Ascending aorta (tissue), 2 donors: ENCODE measurements around the gene SLC12A4. TPM values are rescaled to one million over a fixed set of nuclear protein-coding genes. Genes with fewer than 3 reads are reported as not detected.
A peak's percentile ranks its signal among the peaks of the same experiment; 100 is the strongest.
"Not testable (repeated sequence)": the region's sequence is repeated elsewhere in the genome, so short reads cannot be mapped to it uniquely, and the experiment has no call there.

Experiments used
- DNase-seq, 2 donors: peaks; one replicate each; pipeline ENCODE4 v3.0.0-alpha.2; 2019; ENCODE audit warnings: low spot score in 2 of 2
- H3K27ac ChIP-seq, 2 donors: fragments of 200-600 bp; sonication (generic); one replicate each; pipeline ENCODE4 v1.5.1; 2016 to 2017; ENCODE audit warnings: mild to moderate bottlenecking in 1 of 2
- H3K27me3 ChIP-seq: fragments of 200-600 bp; sonication (generic); one replicate; pipeline ENCODE4 v1.5.1; 2017
- H3K36me3 ChIP-seq, 2 donors: fragments of 200-600 bp; sonication (generic); one replicate each; pipeline ENCODE4 v1.5.1; 2016
- H3K4me1 ChIP-seq, 2 donors: fragments of 200-600 bp; sonication (generic); one replicate each; pipeline ENCODE4 v1.5.1; 2016 to 2017; ENCODE audit warnings: mild to moderate bottlenecking in 1 of 2
- H3K4me3 ChIP-seq, 2 donors: fragments of 200-600 bp; sonication (generic); one replicate each; pipeline ENCODE4 v1.5.1; 2016 to 2017; ENCODE audit warnings: mild to moderate bottlenecking in 1 of 2
- H3K9me3 ChIP-seq, 2 donors: fragments of 200-600 bp; sonication (generic); one replicate each; pipeline ENCODE4 v1.5.1; 2016
- intact Hi-C: fragments of 100-400 bp; cut with DNase I; formaldehyde crosslinking; loops from one replicate; pipeline ENCODE4 v1.15.1; 2023
- total RNA-seq: library from RNA; depleted of rRNA; stranded (reverse); fragments of >200 nt; gene quantifications from one replicate; pipeline ENCODE4 v1.1.0, GENCODE V29; 2016
- TF ChIP-seq, protein P1 (sequence below), 3 experiments: fragments of 200-600 bp in 2 of 3; fragments of 450-650 bp in 1 of 3; sonication (generic) in 2 of 3; IDR thresholded peaks; one replicate each; pipeline ENCODE4 v1.5.1; 2016 to 2019; ENCODE audit warnings: antibody characterized with exemption in 3 of 3, mild to moderate bottlenecking in 1 of 3, moderate library complexity in 1 of 3

The SLC12A4 gene
- total RNA-seq, 1 donor from 2014 or later = 83.2 TPM

DNA sequence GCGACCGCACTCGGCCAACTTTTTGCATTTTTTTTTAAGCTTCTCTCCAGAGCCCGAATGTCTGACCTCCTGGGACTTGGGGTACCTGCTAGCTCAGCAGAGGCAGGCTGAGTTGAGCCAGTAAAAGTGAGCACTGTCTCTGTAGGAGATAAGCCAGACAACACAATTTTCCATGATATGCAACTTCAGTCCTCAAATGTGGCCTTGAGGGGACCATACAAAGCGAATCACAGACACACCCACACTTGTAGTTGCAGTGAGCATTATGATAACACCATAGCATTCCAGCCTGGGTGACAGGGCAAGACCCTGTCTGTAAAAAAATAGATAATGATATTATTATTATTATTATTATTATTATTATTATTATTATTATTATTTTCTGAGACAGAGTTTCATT is 28.2 kb upstream of the SLC12A4 start:
- intact Hi-C loops = no loop called here
- Histone ChIP-seq H3K4me3 (no peak overlapping the region), H3K27ac (no peak overlapping the region), H3K27me3 (no peaks in the 10 kb centered on the region), H3K9me3 (no peaks in the 10 kb centered on the region), H3K4me1 (peaks cover 4% of the 10 kb centered on the region in 2 donors), H3K36me3 (no peaks in the 10 kb centered on the region)
- DNase-seq = no peak
- TF ChIP-seq, protein P1, sequence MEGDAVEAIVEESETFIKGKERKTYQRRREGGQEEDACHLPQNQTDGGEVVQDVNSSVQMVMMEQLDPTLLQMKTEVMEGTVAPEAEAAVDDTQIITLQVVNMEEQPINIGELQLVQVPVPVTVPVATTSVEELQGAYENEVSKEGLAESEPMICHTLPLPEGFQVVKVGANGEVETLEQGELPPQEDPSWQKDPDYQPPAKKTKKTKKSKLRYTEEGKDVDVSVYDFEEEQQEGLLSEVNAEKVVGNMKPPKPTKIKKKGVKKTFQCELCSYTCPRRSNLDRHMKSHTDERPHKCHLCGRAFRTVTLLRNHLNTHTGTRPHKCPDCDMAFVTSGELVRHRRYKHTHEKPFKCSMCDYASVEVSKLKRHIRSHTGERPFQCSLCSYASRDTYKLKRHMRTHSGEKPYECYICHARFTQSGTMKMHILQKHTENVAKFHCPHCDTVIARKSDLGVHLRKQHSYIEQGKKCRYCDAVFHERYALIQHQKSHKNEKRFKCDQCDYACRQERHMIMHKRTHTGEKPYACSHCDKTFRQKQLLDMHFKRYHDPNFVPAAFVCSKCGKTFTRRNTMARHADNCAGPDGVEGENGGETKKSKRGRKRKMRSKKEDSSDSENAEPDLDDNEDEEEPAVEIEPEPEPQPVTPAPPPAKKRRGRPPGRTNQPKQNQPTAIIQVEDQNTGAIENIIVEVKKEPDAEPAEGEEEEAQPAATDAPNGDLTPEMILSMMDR (IDR thresholded peaks at IDR 0.05) = no peak

DNA sequence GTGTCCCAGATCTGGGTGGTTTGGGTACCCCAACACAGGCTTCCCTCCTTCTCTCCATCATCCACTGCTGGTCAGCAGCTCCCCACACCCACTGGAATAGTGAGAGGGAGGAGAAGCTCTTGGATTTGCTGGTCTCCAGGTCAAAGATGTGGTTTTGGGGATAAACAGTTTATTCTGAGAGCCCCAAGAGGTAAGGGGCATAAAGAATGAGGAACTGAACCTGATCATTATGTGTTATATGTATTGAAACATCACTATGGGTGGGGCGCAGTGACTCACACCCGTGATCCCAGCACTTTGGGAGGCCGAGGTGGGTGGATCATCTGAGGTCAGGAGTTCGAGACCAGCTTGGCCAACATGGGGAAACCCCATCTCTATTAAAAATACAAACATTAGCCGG is 27.0 kb upstream of the SLC12A4 start:
- DNase-seq = no peak
- TF ChIP-seq, protein P1 (IDR thresholded peaks at IDR 0.05) = no peak
- Histone ChIP-seq H3K27ac (no peak overlapping the region), H3K36me3 (no peaks in the 10 kb centered on the region), H3K27me3 (no peaks in the 10 kb centered on the region), H3K9me3 (no peaks in the 10 kb centered on the region), H3K4me3 (no peak overlapping the region), H3K4me1 (peaks cover 4% of the 10 kb centered on the region in 2 donors)
- intact Hi-C loops = no loop called here

DNA sequence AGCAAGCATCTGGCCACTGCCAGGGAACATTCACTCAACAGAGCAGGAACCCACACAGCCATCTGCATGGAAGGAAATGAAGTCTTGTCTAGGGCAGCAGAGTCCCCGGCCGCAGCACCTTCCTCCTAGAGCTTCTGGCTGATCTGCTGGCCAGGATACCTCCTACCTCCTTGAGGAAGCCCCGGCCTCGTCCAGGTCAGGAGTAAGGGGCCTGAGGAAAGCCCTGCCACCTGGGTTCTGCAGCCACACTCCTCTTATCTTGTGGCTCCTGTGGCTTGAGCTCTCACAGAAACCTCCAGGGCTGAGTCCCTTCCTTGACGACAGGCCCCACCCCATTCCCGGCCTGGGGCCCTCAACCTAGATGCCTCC is 25.6 kb upstream of the SLC12A4 start:
- H3K4me3 ChIP-seq, H3K36me3 ChIP-seq, H3K27me3 ChIP-seq, DNase-seq, intact Hi-C loops, H3K4me1 ChIP-seq, H3K9me3 ChIP-seq: not testable (repeated sequence)
- H3K27ac ChIP-seq = peak overlapping the region in 1 of 2 donors; percentile 26

DNA sequence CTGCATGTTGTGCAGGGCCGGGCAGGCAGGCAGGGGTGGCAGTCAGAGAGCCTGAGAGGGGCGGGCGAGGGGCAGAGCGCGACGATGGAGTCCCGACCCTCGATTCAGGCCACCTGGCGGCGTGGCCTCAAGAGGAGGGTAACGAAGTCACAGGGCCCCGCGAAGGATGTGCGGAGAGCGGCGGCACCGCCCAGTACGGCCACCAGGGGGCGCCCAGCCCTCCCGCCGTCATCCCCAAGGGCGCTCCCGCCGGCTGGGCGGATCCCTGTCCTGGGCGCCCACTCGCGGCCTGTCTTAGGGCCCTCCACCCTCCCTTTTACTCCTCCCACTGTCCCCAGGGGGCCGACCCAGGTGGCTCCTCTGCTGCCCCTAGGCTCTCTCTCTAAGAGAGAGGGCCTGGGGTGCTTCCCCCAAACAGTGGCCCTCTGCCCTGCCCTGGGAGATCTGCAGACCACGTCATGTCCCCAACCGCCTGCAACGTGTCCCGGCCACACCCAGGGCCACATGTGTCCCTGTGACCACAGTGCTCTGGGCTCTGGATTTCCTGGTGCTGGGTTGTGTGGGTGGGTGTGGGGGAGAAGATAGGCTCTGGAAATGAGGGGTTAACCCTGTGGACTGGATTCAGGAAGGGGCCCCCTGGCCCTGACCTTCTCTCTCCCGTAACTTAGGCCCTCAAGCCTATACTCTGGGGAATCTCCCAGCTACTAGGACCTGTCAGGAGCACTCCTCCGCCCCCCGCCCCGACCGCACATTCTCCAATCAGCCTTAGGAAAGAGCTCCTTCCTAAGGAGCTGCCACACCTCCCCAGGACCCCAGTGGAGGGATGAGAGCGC is 25.0 kb upstream of the SLC12A4 start:
- TF ChIP-seq, protein P1 (IDR thresholded peaks at IDR 0.05) = peak; percentile 97 to 99 (median 98)
- peak; percentile 30 to 89 for DNase-seq
- H3K27ac ChIP-seq = peak overlapping the region; percentile 23 to 26
- peaks cover 4% of the 10 kb centered on the region in 2 donors for H3K4me1 ChIP-seq
- H3K9me3 ChIP-seq = no peaks in the 10 kb centered on the region
- H3K4me3 ChIP-seq = peak overlapping the region; percentile 29 to 55
- no peaks in the 10 kb centered on the region for H3K27me3 ChIP-seq
- intact Hi-C loops = loop anchor here (1.0 to 2.0 kb wide), 4 partner anchors 25 to 236 kb away; partner anchors contain the start of genes DDX28, DUS2 and SLC12A4
- no peaks in the 10 kb centered on the region for H3K36me3 ChIP-seq

DNA sequence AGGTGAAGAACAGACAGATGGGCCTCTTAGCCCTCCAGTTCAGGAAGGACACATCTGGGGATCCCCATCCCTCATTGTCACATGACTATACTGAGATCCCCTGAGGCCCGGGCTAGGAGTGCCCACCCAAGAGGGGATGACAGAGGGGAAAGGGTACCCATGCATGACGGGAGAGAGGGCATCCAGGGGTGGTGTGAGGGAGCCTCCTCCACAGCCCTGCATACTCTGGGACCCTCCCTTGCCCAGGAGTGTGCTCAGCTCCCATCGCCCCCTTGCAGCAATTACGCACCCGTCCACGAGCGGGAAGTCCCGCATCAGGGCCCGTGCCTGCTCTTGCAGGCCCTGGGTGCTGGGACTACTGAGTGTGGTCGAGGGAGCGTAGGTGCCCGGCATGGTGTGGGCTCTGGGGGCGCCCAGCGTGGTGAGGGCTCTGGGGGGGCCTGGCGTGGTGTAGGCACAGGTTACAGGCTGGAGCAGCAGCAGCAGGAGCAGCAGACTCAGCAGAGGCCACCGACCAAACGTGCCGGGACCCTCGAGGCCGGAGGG is 24.3 kb upstream of the SLC12A4 start:
- Histone ChIP-seq H3K27ac (no peak overlapping the region), H3K27me3 (no peaks in the 10 kb centered on the region), H3K9me3 (no peaks in the 10 kb centered on the region), H3K36me3 (no peaks in the 10 kb centered on the region), H3K4me1 (peaks cover 4% of the 10 kb centered on the region in 2 donors), H3K4me3 (peak overlapping the region in 1 of 2 donors; percentile 55)
- no peak for DNase-seq
- TF ChIP-seq, protein P1 (IDR thresholded peaks at IDR 0.05) = no peak
- intact Hi-C loops = loop anchor here (1.0 to 2.0 kb wide), 4 partner anchors 24 to 237 kb away; partner anchors contain the start of genes DDX28, DUS2 and SLC12A4

DNA sequence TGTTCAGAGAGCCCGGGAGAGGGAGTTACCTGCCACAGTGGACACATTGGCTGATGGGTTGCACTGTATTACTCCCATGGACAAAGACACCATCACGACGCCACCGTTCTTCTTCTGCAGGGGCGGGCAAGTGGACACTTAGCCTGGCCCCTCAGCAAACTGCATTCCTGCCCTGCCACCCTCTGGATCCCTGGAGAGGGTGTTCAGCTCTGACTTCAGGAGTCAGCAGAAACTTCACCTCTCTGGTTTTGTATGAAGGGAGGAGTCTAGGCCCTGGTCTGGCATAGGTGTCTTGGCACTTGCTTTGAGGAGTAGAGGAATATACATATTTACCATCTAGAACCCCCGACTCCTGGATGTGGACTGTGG is 21.6 kb upstream of the SLC12A4 start:
- DNase-seq = no peak
- no peaks in the 10 kb centered on the region for H3K36me3 ChIP-seq
- peaks cover 4% of the 10 kb centered on the region in 2 donors for H3K4me1 ChIP-seq
- TF ChIP-seq, protein P1 (IDR thresholded peaks at IDR 0.05) = no peak
- H3K27ac ChIP-seq = no peak overlapping the region
- no peaks in the 10 kb centered on the region for H3K27me3 ChIP-seq
- H3K9me3 ChIP-seq = no peaks in the 10 kb centered on the region
- no peak overlapping the region for H3K4me3 ChIP-seq
- intact Hi-C loops = no loop called here
